Cardiac ventricle fibroblast (primary cell): ENCODE measurements around the gene GPD1L. TPM values are rescaled to one million over a fixed set of nuclear protein-coding genes. Genes with fewer than 3 reads are reported as not detected.

Source experiments
- total RNA-seq: library from RNA; depleted of rRNA; stranded (reverse); fragments of >200 nt; gene quantifications from 2 replicates; pipeline ENCODE4 v1.2.3, GENCODE V29; 2015

Gene GPD1L
- total RNA-seq = 5.6 and 8.3 TPM in 2 replicates

DNA sequence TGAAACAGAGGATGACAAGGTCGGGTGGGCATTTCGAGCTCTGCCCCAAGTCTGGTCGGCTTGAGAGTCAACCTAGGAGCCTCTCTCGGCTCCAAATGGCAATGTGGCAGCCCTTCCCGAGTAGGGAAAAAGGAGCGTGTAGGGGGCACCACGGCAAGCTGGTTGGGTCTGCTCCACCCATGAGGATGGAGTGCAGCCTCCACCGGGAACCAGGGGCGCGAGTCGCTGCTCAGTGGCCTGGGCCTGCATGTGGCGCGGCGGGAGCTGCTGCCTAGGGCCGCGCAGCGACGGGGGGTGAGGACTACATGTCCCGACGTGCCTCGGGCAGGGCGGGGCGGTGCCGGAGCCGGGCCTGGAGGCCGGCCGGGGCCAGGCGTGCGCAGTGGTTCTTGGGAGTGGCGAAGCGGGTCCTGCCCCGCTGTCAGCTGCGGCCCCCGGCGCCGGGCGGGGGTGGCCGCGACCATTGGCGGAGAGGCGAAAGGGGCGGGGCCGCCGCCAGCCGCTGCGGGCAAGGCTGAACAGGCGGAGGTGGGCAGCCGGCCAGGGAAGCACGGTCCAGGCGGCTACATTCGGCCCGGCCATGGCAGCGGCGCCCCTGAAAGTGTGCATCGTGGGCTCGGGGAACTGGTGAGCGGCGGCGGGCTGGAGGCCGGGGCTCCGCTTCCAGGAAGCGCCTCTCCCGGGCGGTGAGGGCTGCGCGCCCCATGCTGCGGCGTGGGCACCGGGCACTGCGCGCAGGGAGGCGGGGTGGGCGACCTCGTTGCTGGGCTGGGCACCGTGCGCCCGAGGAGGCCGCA, at the start of gene GPD1L:
Gene GPD1L, plus strand, starts transcription at position 489 of the 797 bp plus-strand sequence. Its CDS starts 92 bp downstream, at position 581.

Other genes with a start within 250 kb of the GPD1L start
- gene OSBPL10, start 125.4 kb upstream of the GPD1L start, total RNA-seq = 13.5 and 33.0 TPM in 2 replicates
- 0.05 and 0.31 TPM in 2 replicates for gene ZNF860, start 124.9 kb upstream of the GPD1L start, total RNA-seq
- 11.1 and 15.5 TPM in 2 replicates for gene CMTM8, start 132.1 kb downstream of the GPD1L start, total RNA-seq